NCI-H128 (cell line): Measurements from ENCODE around the gene CHTOP.

ENCODE experiments used
- DNase-seq: peaks from one replicate; lab custom pipeline; 2025; ENCODE audit not compliant: unreplicated experiment; lab: John Stamatoyannopoulos, UW

Gene CHTOP

GRCh38 chr1:153612755-153613331 is 21.0 kb upstream of the CHTOP start, which contains the start of gene S100A16:
Gene S100A16, minus strand, starts transcription at chr1:153613137. Its CDS starts 4,986 bp downstream, at chr1:153608151.
- DNase-seq, result no peak

GRCh38 chr1:153613406-153613805 is 20.5 kb upstream of the CHTOP start:
- no peak for DNase-seq

GRCh38 chr1:153614189-153614900 is 19.5 kb upstream of the CHTOP start:
- no peak for DNase-seq

DNA sequence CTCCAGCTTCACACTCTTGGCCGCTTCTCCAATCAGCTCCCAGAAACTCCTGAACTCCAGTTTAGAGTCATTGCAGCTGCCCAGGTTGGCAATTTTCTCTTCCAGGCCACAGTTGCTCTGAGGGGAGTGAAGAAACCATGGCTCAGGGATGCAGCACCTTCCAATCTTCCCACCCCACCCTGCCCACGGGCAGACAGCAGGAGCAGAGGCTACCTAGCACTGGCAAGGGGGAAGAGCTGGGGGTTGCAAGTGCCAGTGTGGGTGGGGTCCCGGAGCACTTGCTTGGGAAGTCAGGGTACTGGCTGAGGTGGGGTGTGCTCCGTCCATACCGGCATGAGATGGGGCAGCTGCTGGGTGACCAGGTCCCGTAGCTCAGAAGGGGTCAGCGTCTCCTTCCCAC is 19.0 kb upstream of the CHTOP start:
- DNase-seq, result no peak

DNA sequence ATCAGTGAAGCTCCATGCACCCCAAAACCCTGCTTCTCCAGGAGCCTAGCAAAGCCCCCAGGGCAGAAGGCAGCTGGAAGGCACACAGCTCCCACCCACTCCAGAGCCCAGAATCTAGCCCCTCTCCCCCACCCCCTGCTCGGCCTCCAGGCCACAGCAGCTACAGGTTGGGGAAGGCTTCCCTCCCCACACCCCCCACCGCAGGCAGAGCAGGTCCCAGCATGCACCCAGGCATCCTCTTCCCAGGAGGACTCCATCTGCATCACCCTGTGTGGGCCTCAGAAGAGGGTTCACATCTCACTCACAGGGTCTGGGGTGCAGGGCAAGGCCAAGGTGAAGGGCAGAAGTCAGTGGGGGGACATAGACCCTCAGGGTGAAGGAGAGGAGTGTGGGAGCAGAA is 18.5 kb upstream of the CHTOP start:
- no peak for DNase-seq

DNA sequence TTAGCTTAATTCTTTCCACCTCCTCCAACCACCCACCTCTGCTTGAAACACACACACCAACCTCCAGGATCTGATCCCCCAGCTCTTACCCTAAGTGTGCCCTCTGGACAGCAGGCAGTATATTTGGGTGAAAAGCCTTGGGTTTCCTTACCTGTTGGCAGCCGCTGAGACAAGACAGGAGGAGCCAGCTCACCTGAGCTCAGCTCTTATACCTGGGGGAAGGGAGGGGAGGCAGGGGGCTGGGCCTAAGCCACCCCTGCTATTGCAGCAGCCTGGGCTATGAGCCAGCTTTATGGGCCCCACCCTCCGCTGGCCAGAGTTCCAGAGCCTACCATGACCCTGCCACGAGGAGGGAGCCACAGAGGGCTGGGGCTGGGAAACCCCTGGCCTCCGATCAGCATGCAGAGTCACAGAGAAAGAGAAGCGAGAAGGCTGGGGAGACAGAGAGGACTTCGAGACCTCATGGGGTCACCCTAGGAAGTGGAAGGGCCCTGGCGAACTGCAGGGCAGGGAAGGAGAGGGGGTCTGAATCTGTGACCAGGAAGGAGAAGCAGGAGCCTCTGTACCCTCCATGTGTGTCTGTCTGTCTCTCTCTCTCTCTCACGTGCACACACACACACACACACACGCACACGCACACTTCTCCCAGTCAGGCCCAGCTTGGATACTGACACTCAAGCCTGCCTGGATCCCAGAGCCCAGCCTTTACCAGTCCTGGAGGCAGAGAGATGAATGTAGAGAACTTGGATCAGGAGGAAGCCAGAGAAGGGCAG is 17.5 kb upstream of the CHTOP start, which contains the start of gene S100A14:
Gene S100A14 (minus strand): TSS at position 182 of the 773 bp plus-strand sequence. CDS start 467 bp downstream, outside the sequence.
- DNase-seq, result no peak

DNA sequence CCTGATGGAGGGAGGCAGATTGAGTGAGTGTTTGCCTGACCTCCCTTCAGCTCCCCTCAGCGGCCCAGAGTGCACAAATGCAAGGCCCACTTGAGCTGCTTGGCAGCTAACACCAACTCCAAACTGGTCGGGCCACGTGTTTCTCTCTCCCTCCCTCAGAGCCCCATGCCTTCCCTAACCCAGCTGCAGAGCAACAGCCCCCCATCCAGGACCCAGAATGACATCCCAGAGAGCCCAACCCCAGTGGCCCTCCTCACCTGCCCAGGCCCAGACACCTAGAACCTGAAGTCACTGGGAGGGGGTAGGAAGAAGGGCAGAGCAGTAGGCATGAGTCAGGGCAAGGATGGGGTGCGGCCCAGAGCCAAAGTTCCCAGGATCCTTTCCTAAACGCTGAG is 17.0 kb upstream of the CHTOP start:
- DNase-seq, result no peak

- DNase-seq, result no peak
Measured at GRCh38 chr1:153617663-153618062, 16.2 kb upstream of the CHTOP start.

GRCh38 chr1:153619171-153619570 is 14.7 kb upstream of the CHTOP start:
- no peak for DNase-seq

GRCh38 chr1:153623101-153623500 is 10.8 kb upstream of the CHTOP start:
- DNase-seq, result no peak

DNA sequence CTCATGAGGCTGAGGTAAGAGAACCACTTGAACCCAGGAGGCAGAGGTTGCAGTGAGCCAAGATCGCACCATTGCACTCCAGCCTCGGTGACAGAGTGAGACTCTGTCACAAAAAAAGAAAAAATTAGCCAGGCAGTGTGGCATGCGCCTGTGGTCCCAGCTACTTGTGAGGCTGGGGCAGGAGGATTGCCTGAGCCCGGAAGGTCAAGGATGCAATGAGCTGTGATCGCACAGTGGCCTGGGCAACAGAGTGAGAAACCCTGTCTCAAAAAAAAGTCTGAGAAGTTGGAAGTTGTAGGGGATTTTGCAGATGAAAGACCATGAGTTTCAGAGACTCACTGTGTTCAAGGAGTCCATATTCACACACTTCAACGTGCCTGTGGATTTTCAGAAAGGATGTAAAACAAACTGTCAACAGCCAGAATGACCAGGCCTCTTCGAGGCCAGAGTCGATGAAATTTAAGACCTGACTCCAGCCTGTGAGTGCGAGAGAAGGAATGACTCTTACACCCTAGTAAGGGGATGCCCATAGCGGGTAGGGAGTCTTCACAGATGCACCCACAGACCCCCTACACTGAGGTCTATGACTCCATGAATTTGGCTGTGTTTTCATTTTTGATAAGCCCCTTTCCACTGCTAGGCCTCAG is 8.8 kb upstream of the CHTOP start:
- DNase-seq, result no peak

- DNase-seq, result no peak
Measured at GRCh38 chr1:153626477-153626903, 7.4 kb upstream of the CHTOP start.

DNA sequence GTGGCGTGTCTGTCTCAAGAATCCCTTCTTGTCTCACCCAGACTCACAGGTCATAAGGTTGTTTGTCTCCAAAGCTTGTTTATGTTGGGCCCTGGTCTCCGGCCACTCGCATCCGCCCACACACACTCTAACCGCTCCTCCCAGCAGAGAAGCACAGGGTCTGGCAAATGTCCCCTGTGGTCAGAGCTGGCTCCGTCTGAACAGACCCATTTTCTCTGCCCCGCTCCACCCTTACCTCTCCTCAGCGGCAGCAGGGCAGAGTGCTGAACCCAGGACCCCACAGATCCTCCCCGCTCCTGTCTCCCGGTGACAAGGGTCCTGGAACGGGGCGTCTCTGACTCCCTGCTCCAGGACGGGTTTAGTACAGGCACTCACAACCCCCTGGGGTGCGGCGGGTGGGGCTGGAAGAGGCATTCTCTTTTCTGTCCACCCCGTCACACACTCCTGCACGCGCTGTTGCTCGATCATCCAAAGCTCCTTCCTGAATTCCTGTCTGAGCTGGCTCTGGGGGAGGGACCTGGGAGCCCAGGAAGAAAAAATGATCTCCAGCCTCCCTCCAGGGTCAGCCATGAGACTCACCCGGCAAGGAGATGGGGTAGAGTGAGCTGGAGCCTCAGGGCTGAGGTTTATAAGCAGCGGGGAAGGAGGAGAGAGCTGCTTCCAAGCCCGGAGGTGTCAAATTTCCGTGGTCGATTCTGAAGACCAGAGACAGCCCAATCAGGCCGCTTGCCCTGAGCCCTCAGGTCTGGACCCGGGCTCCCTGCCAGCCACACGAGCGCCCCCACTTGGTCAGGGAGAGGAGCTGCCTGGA is 6.8 kb upstream of the CHTOP start, which contains the start of gene S100A13:
Gene S100A13 (minus strand): TSS at position 602 of the 811 bp plus-strand sequence. CDS start 1,033 bp downstream, outside the sequence.
- peak; percentile 84 for DNase-seq

GRCh38 chr1:153627715-153628626 is 5.9 kb upstream of the CHTOP start, which contains the start of gene S100A1:
Gene S100A1, plus strand, starts transcription at chr1:153628434. Its CDS starts 2,088 bp downstream, at chr1:153630522.
- DNase-seq, result no peak

- DNase-seq, result no peak
Measured at GRCh38 chr1:153628638-153629342, 5.1 kb upstream of the CHTOP start.

GRCh38 chr1:153629343-153629665 is 4.6 kb upstream of the CHTOP start:
- DNase-seq, result no peak

DNA sequence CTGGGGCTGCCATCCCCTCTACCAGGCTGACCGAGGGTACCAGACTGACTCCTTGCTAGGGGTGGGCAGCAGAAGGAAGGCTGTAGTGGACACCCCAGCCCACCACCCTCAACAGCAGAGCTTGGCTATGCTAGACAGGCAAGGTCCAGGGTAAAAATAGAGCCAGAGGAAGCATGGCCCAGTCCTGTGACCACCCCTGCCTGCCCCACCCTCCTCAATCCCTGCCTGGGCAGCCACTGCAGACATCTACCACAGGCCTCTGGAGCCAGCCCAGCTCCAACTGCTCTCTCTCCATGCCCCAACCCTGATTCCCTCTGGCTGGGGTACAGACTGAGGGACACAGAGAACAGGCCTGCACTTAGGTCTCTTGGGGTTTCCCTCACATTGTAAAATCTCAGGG is 3.9 kb upstream of the CHTOP start:
- DNase-seq, result no peak

DNA sequence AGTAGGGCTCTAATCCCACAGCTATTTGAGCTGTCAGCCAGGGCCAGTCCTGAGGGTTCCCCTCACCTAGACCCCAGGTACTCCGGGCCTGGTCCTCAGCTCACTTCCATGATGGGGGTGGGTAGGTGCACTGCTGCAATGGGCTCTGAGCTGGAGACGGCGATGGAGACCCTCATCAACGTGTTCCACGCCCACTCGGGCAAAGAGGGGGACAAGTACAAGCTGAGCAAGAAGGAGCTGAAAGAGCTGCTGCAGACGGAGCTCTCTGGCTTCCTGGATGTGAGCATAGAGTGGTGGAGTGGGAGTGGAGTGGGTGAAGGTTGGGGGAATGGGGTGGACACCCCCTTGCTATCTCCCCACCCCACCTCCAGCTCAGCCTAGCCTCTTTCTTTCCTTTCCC is 3.5 kb upstream of the CHTOP start:
- DNase-seq, result no peak
